MM.1S (cell line): ENCODE measurements around the gene TACC2.

ENCODE experiments used
- DNase-seq: peaks from one replicate; pipeline ENCODE4 v3.0.0-alpha.2; 2015
- H2AFZ ChIP-seq: fragments of 300-600 bp; sonication (generic); 2 replicates; pipeline ENCODE4 v1.6.0; 2016; ENCODE audit warnings: antibody characterized with exemption, low read length
- H3F3A ChIP-seq: fragments of 300-600 bp; sonication (generic); 2 replicates; pipeline ENCODE4 v1.6.1; 2016; ENCODE audit warnings: mild to moderate bottlenecking, antibody characterized with exemption, low read length, moderate library complexity, mixed read lengths; ENCODE audit not compliant: insufficient read depth
- H3K27ac ChIP-seq: fragments of 300-600 bp; sonication (generic); 2 replicates; pipeline ENCODE4 v1.5.1; 2016; ENCODE audit warnings: mild to moderate bottlenecking, low read length
- H3K27me3 ChIP-seq: fragments of 300-600 bp; sonication (generic); replicated peaks from 2 replicates; pipeline ENCODE4 v1.6.0; 2016; ENCODE audit warnings: low read length; ENCODE audit not compliant: insufficient read depth
- H3K36me3 ChIP-seq: fragments of 300-600 bp; sonication (generic); replicated peaks from 2 replicates; pipeline ENCODE4 v1.6.1; 2016; ENCODE audit warnings: mild to moderate bottlenecking, low read length, mixed read lengths; ENCODE audit not compliant: insufficient read depth
- H3K4me1 ChIP-seq: fragments of 300-600 bp; sonication (generic); 2 replicates; pipeline ENCODE4 v1.6.1; 2016; ENCODE audit warnings: low read length, mixed read lengths
- H3K4me2 ChIP-seq: fragments of 300-600 bp; sonication (generic); 2 replicates; pipeline ENCODE4 v1.6.0; 2016; ENCODE audit warnings: low read depth, low read length
- H3K4me3 ChIP-seq: fragments of 300-600 bp; sonication (generic); 2 replicates; pipeline ENCODE4 v1.5.1; 2016; ENCODE audit warnings: low read length, mixed read lengths
- H3K79me2 ChIP-seq: fragments of 300-600 bp; sonication (generic); 2 replicates; pipeline ENCODE4 v1.6.1; 2016; ENCODE audit warnings: mixed run types, low read length, mixed read lengths
- H3K9ac ChIP-seq: fragments of 300-600 bp; sonication (generic); 2 replicates; pipeline ENCODE4 v1.6.1; 2016; ENCODE audit warnings: low read length, mixed read lengths
- H3K9me2 ChIP-seq: fragments of 300-600 bp; sonication (generic); replicated peaks from 2 replicates; pipeline ENCODE4 v1.6.1; 2016; ENCODE audit warnings: mild to moderate bottlenecking, low read length, mixed read lengths; ENCODE audit not compliant: insufficient read depth
- H3K9me3 ChIP-seq: fragments of 300-600 bp; sonication (generic); replicated peaks from 2 replicates; pipeline ENCODE4 v1.6.1; 2016; ENCODE audit warnings: mild to moderate bottlenecking, low read length, mixed read lengths; ENCODE audit not compliant: insufficient read depth
- H4K20me1 ChIP-seq: fragments of 300-600 bp; sonication (generic); 2 replicates; pipeline ENCODE4 v1.6.1; 2016; ENCODE audit warnings: mild to moderate bottlenecking, low read length, moderate library complexity, mixed read lengths; ENCODE audit not compliant: insufficient read depth
- CTCF ChIP-seq: fragments of 300-600 bp; sonication (generic); IDR thresholded peaks from 2 replicates; pipeline ENCODE4 v1.5.1; 2016; ENCODE audit warnings: antibody characterized with exemption, low read length, mixed read lengths
- EZH2 ChIP-seq: fragments of 300-600 bp; sonication (generic); optimal IDR thresholded peaks from 2 replicates; pipeline ENCODE3; 2017; ENCODE audit warnings: low read depth, mild to moderate bottlenecking, antibody characterized with exemption, low read length, mixed read lengths
- EZH2phosphoT487 ChIP-seq: fragments of 300-600 bp; sonication (generic); IDR thresholded peaks from 2 replicates; pipeline ENCODE4 v1.6.1; 2018; ENCODE audit warnings: antibody characterized with exemption, low read length

Gene TACC2

GRCh38 chr10:122204691-122205489 is 215.9 kb downstream of the TACC2 start:
- Histone ChIP-seq H2AFZ (no peak overlapping the region), H3F3A (no peaks in the 10 kb centered on the region), H3K79me2 (no peaks in the 10 kb centered on the region), H3K9me2 (no peaks in the 10 kb centered on the region), H3K27me3 (no peaks in the 10 kb centered on the region), H3K4me3 (no peak overlapping the region), H3K4me1 (no peaks in the 10 kb centered on the region), H3K4me2 (no peak overlapping the region), H3K27ac (no peak overlapping the region), H3K36me3 (no peaks in the 10 kb centered on the region), H3K9me3 (no peaks in the 10 kb centered on the region), H3K9ac (no peak overlapping the region), H4K20me1 (no peaks in the 10 kb centered on the region)
- TF ChIP-seq EZH2phosphoT487 = no peak
- TF ChIP-seq CTCF = no peak
- TF ChIP-seq EZH2 = no peak
- DNase-seq = no peak

- no peak for DNase-seq
- H3K27ac ChIP-seq = no peak overlapping the region
These were observed 217.6 kb downstream of the TACC2 start for GRCh38 chr10:122206471-122207065.

GRCh38 chr10:122207163-122207562 is 218.2 kb downstream of the TACC2 start:
- H2AFZ ChIP-seq = no peak overlapping the region
- H3K36me3 ChIP-seq = no peaks in the 10 kb centered on the region
- no peak overlapping the region for H3K9ac ChIP-seq
- no peak for DNase-seq
- H3K79me2 ChIP-seq = no peaks in the 10 kb centered on the region
- TF ChIP-seq EZH2 = no peak
- TF ChIP-seq CTCF = no peak
- TF ChIP-seq EZH2phosphoT487 = no peak
- H3K4me1 ChIP-seq = no peaks in the 10 kb centered on the region
- no peaks in the 10 kb centered on the region for H3K9me2 ChIP-seq
- H3K27me3 ChIP-seq = no peaks in the 10 kb centered on the region; the same call in 1 of the 2 replicates
- no peaks in the 10 kb centered on the region for H3K9me3 ChIP-seq
- no peak overlapping the region for H3K4me3 ChIP-seq
- no peak overlapping the region for H3K4me2 ChIP-seq
- no peaks in the 10 kb centered on the region for H3F3A ChIP-seq
- no peak overlapping the region for H3K27ac ChIP-seq
- H4K20me1 ChIP-seq = no peaks in the 10 kb centered on the region

More at GRCh38 chr10:122206471-122207065, 217.6 kb downstream of the TACC2 start:
- Histone ChIP-seq H4K20me1 (no peaks in the 10 kb centered on the region), H3K9ac (no peak overlapping the region), H3K9me2 (no peaks in the 10 kb centered on the region), H3K4me2 (no peak overlapping the region), H3K27me3 (no peaks in the 10 kb centered on the region; the same call in 1 of the 2 replicates), H3F3A (no peaks in the 10 kb centered on the region), H2AFZ (no peak overlapping the region), H3K4me3 (no peak overlapping the region), H3K36me3 (no peaks in the 10 kb centered on the region), H3K4me1 (no peaks in the 10 kb centered on the region), H3K9me3 (no peaks in the 10 kb centered on the region), H3K79me2 (no peaks in the 10 kb centered on the region)
- TF ChIP-seq CTCF (no peak), EZH2phosphoT487 (no peak), EZH2 (no peak)
